Stomach smooth muscle (tissue), 2 donors: ENCODE results near the gene MXRA5.
"Not testable (repeated sequence)": the region's sequence is repeated elsewhere in the genome, so short reads cannot be mapped to it uniquely, and the experiment has no call there.

Experiments
- H3K27ac ChIP-seq: one replicate; pipeline ENCODE4 v1.7.0; 2013; ENCODE audit warnings: mild to moderate bottlenecking, low read length, inconsistent platforms
- H3K27me3 ChIP-seq, 2 donors: one replicate each; pipeline ENCODE4 v1.7.0; 2013; ENCODE audit warnings: low read length in 2 of 2; ENCODE audit not compliant: insufficient read depth in 2 of 2, control insufficient read depth in 1 of 2
- H3K36me3 ChIP-seq, 2 donors: one replicate each; pipeline ENCODE4 v1.7.0; 2013; ENCODE audit warnings: low read length in 2 of 2; ENCODE audit not compliant: control insufficient read depth in 2 of 2, insufficient read depth in 2 of 2
- H3K4me1 ChIP-seq: one replicate; pipeline ENCODE4 v1.7.0; 2013; ENCODE audit warnings: low read length; ENCODE audit not compliant: control insufficient read depth, insufficient read depth
- H3K4me3 ChIP-seq, 2 donors: one replicate each; pipeline ENCODE4 v1.7.0; 2013; ENCODE audit warnings: low read length in 2 of 2
- H3K9ac ChIP-seq, 2 donors: one replicate each; pipeline ENCODE4 v1.7.0; 2013; ENCODE audit warnings: low read length in 2 of 2, mild to moderate bottlenecking in 1 of 2
- H3K9me3 ChIP-seq, 2 donors: one replicate each; pipeline ENCODE4 v1.7.0; 2013; ENCODE audit warnings: low read length in 2 of 2; ENCODE audit not compliant: control insufficient read depth in 2 of 2
- donor health status: healthy.
- donor health status: Pancreatic carcinoma.

The MXRA5 gene

GRCh38 chrX:3343569-3343968 lies 2.9 kb downstream of the MXRA5 start:
- not testable (repeated sequence) for H3K27me3 ChIP-seq

GRCh38 chrX:3340016-3340415 lies 6.4 kb downstream of the MXRA5 start:
- Histone ChIP-seq H3K27ac (no peak overlapping the region), H3K9ac (no peak overlapping the region), H3K27me3 (no peaks in the 10 kb centered on the region), H3K9me3 (peaks cover 0 to 2% of the 10 kb centered on the region in 2 donors), H3K4me1 (no peaks in the 10 kb centered on the region), H3K36me3 (no peaks in the 10 kb centered on the region), H3K4me3 (no peak overlapping the region)

More at GRCh38 chrX:3343569-3343968, 2.9 kb downstream of the MXRA5 start:
- H3K9ac ChIP-seq, H3K4me1 ChIP-seq, H3K27ac ChIP-seq, H3K9me3 ChIP-seq, H3K4me3 ChIP-seq, H3K36me3 ChIP-seq: not testable (repeated sequence)

GRCh38 chrX:3326681-3327080 lies 19.8 kb downstream of the MXRA5 start:
- H3K4me1 ChIP-seq, result no peaks in the 10 kb centered on the region
- no peaks in the 10 kb centered on the region for H3K27me3 ChIP-seq
- no peak overlapping the region for H3K27ac ChIP-seq
- H3K9ac ChIP-seq, result no peak overlapping the region
- no peaks in the 10 kb centered on the region for H3K36me3 ChIP-seq
- H3K4me3 ChIP-seq, result no peak overlapping the region
- no peaks in the 10 kb centered on the region for H3K9me3 ChIP-seq

GRCh38 chrX:3320471-3321046 lies 25.9 kb downstream of the MXRA5 start:
- no peaks in the 10 kb centered on the region for H3K27me3 ChIP-seq
- H3K4me3 ChIP-seq, result no peak overlapping the region
- no peaks in the 10 kb centered on the region for H3K9me3 ChIP-seq
- no peaks in the 10 kb centered on the region for H3K4me1 ChIP-seq
- H3K36me3 ChIP-seq, result no peaks in the 10 kb centered on the region
- H3K27ac ChIP-seq, result no peak overlapping the region
- no peak overlapping the region for H3K9ac ChIP-seq

- no peaks in the 10 kb centered on the region for H3K4me1 ChIP-seq
- no peaks in the 10 kb centered on the region for H3K9me3 ChIP-seq
- no peaks in the 10 kb centered on the region for H3K36me3 ChIP-seq
- no peaks in the 10 kb centered on the region for H3K27me3 ChIP-seq
- H3K9ac ChIP-seq, result no peak overlapping the region
- no peak overlapping the region for H3K4me3 ChIP-seq
- no peak overlapping the region for H3K27ac ChIP-seq
These were observed 29.2 kb downstream of the MXRA5 start for GRCh38 chrX:3317191-3317718.

- Histone ChIP-seq H3K9ac (no peak overlapping the region), H3K27me3 (no peaks in the 10 kb centered on the region), H3K36me3 (no peaks in the 10 kb centered on the region), H3K27ac (no peak overlapping the region), H3K9me3 (no peaks in the 10 kb centered on the region), H3K4me3 (no peak overlapping the region), H3K4me1 (no peaks in the 10 kb centered on the region)
These were observed 34.3 kb downstream of the MXRA5 start for GRCh38 chrX:3312109-3312508.

GRCh38 chrX:3307881-3308280 lies 38.6 kb downstream of the MXRA5 start:
- Histone ChIP-seq H3K9ac (no peak overlapping the region), H3K4me3 (no peak overlapping the region), H3K27ac (no peak overlapping the region), H3K9me3 (no peaks in the 10 kb centered on the region), H3K36me3 (no peaks in the 10 kb centered on the region), H3K4me1 (no peaks in the 10 kb centered on the region), H3K27me3 (no peaks in the 10 kb centered on the region)

- Histone ChIP-seq H3K27ac (no peak overlapping the region), H3K4me1 (no peaks in the 10 kb centered on the region), H3K9me3 (peaks cover 0 to 3% of the 10 kb centered on the region in 2 donors), H3K27me3 (no peaks in the 10 kb centered on the region), H3K4me3 (no peak overlapping the region), H3K9ac (no peak overlapping the region), H3K36me3 (no peaks in the 10 kb centered on the region)
These were observed 46.8 kb downstream of the MXRA5 start for GRCh38 chrX:3299636-3300035.

- Histone ChIP-seq H3K9me3 (no peaks in the 10 kb centered on the region), H3K9ac (no peak overlapping the region), H3K36me3 (no peaks in the 10 kb centered on the region), H3K4me1 (no peaks in the 10 kb centered on the region), H3K27ac (no peak overlapping the region), H3K27me3 (no peaks in the 10 kb centered on the region), H3K4me3 (no peak overlapping the region)
These were observed 50.7 kb downstream of the MXRA5 start for GRCh38 chrX:3295731-3296130.

- H3K9me3 ChIP-seq, result no peaks in the 10 kb centered on the region
- no peaks in the 10 kb centered on the region for H3K36me3 ChIP-seq
- no peaks in the 10 kb centered on the region for H3K27me3 ChIP-seq
- no peak overlapping the region for H3K4me3 ChIP-seq
- no peak overlapping the region for H3K27ac ChIP-seq
- H3K9ac ChIP-seq, result no peak overlapping the region
- no peaks in the 10 kb centered on the region for H3K4me1 ChIP-seq
These were observed 53.2 kb downstream of the MXRA5 start for GRCh38 chrX:3293251-3293650.

GRCh38 chrX:3290561-3290960 lies 55.9 kb downstream of the MXRA5 start:
- no peaks in the 10 kb centered on the region for H3K36me3 ChIP-seq
- H3K27ac ChIP-seq, result no peak overlapping the region
- no peak overlapping the region for H3K9ac ChIP-seq
- no peaks in the 10 kb centered on the region for H3K4me1 ChIP-seq
- H3K27me3 ChIP-seq, result no peaks in the 10 kb centered on the region
- no peak overlapping the region for H3K4me3 ChIP-seq
- no peaks in the 10 kb centered on the region for H3K9me3 ChIP-seq
